PC-3 (cell line): ENCODE results near the gene KAT7.

Experiments
- CTCF ChIP-seq: fragments of 300-600 bp; sonication (generic); conservative IDR thresholded peaks from 2 replicates; pipeline ENCODE4 v1.5.1; 2017; ENCODE audit warnings: antibody characterized with exemption, low read depth, mild to moderate bottlenecking, low read length
- EZH2phosphoT487 ChIP-seq: fragments of 300-600 bp; sonication (generic); IDR thresholded peaks from 2 replicates; pipeline ENCODE4 v1.6.1; 2018; ENCODE audit warnings: mild to moderate bottlenecking, antibody characterized with exemption, low read length, borderline replicate concordance

DNA sequence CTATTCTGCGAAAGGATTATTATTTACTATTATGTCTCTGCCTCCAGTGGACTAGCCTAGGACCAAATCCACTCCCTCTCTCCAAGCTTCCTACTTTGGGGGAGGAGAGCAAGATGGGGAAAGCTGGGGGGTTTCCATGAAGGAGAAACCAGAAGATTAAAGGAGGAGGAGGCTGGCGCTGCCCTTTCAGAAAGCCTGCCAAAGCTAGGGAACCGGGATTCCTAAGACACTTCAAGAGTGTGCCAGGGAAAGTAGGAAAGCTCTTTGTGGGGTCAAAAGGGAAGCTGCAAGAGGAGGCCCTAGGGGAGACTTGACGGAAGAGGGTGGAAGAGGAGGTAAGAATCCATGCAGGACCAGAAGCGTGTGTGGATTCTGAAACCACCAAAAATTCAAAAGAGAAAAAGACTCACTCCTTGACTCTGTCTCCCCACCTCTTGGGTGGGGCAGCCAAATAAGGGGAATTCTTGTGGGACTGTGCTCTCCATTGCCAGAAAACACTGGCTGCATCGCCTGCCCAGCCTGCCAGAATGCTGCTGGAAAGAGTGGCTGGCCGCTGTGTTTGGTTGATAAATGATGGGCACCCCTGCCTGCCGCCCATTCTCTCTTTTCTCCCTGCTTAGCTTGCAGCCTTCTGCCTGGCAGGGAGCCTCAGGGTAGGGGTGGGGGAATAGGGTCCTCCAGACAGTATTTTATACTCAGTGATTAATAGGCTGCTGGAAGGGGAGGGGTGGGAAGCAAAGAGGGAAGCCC lies 11.8 kb upstream of the KAT7 start:
- TF ChIP-seq CTCF = no peak
- TF ChIP-seq EZH2phosphoT487 = no peak
